GM19328 (cell line): ENCODE measurements around the gene UNC45A.
A peak's percentile ranks its signal among the peaks of the same experiment; 100 is the strongest.

ENCODE experiments used
- ATAC-seq: cut with Tn5 transposase; IDR thresholded peaks from one replicate; pipeline ENCODE4 v1.9.1; 2021; ENCODE audit warnings: mild to moderate bottlenecking, moderate library complexity; ENCODE audit not compliant: unreplicated experiment

The UNC45A gene

DNA sequence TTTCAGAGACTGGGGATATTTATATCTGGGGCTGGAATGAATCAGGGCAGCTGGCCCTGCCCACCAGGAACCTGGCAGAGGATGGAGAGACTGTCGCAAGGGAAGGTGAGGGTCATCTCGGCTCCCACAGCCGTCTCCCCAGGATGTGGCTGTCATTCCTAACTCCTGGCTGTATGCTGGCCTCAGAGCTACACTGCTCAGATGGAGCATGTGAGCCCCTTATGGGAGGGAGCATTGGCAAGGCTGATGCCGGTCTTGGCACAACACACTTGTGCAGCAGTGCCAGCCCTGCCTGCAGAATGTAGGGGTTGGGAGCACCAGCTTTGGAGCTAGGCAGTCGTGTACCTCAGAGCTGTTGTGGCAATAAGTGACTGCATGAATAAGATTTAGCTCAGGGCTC, 24.8 kb downstream of the UNC45A start:
- ATAC-seq: no peak

DNA sequence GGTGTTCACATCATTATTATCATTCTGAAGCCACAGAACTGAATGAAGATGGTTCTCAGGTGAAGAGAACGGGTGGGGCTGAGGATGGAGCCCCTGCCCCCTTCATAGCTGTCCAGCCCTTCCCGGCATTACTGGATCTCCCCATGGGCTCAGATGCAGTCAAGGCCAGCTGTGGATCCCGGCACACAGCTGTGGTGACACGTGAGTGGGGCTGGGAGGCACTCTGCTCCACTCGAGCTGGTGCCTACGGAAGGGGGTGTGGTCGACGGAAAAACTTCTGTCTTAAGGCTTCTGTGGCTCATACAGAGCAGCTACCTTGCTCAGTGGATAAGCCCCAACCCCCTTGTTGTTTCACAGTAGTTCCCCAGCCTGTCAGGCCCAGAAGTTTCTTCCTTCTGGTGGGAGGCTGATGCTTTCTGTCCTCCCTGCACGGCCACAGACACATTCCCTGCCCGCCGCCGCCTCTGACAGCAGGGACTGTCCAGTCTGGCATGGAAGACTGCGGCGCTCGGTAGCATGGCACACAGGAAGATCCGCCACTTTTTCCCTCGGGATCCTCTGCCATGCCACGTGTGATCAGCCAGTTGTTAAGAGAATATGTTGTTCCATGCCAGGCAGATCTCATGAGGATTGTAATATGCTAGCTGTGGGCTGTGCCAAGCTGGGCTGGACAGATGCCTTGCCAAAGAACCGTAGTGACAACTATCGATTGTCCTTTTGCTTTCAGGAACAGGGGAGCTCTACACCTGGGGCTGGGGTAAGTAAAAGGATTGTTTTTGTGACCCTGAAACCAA, 25.4 kb downstream of the UNC45A start:
- no peak for ATAC-seq

DNA sequence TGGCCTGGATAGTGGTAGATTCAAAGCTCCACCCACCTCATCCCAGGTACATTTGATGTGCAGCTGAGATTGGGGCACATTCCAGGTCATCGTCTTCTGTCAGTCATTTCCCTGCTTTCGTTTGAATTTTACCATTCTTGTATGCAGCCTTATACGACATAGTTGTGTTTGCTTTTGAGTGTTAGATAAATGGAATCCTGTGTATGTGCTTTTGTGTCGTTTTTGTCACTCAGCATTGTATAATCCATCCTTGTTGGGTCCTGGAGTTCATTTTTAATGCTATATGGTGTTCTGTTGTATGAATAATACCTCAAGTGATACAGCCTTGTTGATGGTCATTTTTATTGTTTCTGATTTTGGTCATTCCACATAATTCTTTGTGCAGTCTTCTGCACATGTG, 26.9 kb downstream of the UNC45A start:
- ATAC-seq: no peak

DNA sequence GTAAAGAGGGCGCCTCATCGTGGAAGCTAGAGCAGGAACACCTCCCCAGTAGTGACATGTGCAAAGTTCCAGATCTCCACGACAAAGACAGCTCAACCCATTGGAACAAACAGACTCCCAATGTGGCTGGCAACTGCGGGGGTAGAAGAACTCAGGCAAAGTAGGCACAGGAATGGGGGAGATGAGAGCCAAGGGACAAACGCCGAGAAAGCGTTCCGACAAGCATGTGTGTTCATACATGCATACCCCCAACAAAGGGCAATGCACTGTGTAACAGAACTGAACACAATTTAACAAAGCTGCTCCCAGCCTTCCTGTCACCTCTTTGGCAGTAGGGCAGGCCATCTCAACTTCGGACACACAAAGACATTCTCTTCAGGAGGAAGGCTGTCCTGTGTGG, 31.2 kb downstream of the UNC45A start:
- ATAC-seq: no peak

DNA sequence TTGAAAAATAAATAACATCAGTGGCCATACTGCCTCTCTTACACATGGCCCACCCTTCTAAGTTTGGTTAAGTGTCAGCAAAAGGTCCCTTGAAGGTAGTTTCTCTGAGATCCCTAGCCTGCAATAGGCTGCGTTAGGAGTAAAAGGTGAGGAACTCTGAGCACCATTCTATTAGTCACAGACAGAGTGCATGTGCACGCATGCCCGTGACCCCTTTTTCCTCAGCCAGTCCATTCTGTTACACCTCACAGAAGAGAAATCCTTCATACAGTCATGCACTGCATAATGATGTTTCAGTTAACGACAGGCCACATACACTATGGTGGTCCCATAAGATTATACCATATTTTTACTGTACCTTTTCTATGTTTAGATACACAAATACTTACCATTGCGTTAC, 32.1 kb downstream of the UNC45A start:
- no peak for ATAC-seq

DNA sequence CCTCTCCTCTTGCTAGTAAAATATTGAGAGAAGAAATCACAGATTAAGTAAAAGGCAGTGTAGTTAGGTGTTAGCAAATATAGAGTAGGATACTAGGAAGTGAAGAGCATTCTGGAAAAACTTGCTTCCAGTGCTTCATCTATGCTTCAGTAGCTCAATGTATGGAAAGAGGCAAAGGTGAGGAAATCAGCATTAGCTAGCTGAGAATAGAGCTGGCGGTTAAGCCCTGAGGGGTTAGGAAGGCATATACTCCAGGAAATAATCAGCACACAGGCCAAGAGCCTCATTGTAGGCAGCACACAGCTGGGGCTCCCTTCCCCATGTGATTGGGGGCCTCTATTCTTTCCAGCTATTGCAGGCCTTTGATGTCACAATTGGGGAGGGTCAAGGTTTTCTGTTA, 33.3 kb downstream of the UNC45A start:
- ATAC-seq: no peak

DNA sequence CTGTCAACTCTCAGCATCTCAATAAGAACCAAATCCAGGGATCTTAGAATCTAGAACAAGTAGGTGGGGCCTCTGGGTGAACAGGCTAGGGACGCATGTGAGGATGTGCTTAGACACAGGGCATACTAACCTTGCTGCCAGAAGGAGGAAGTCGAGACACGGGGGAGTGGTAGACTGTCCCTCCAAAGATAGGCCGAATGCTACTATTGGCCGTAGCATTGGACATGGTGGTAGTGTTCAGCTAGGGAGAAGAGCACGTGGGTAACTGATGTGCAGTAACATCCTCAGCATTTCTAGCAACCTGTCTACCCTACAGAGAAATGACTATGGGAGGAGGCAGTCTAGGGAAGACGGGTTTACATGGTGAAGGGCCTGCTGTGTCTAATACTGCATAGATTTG, 35.2 kb downstream of the UNC45A start:
- ATAC-seq: no peak

DNA sequence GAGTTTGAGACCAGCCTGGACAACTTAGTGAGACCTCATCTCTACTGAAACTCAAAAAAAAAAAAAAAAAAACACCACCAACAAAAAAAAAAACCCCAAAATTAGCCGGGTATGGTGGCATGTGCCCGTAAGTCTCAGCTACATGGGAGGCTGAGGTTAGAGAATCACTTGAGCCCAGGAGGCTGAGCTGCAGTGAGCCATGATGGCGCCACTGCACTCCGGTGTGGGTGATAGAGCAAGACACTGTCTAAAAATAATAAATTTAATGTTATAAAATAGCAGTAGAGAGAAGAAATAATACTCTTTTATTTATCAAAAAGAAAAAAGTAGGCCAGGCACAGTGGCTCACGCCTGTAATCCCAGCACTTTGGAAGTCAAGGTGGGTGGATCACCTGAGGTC, 37.0 kb downstream of the UNC45A start:
- ATAC-seq: no peak

DNA sequence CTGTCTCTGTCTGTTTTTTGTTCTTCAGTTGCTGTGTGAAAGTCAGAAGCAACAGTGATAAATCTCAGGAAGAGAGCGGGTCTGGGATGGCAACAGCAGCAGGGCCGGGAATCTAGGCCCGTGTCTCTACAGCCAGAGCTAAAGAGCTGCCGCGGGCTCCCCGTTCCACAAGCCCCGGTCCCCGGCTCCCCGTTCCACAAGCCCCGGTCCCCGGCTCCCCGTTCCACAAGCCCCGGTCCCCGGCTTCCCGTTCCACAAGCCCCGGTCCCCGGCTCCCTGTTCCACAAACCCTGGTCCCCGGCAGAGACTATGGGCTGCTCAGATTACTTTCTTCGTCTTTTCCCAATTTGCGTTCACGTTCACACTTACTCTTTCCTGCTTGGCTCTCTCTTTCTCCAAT, 39.1 kb downstream of the UNC45A start:
- no peak for ATAC-seq

DNA sequence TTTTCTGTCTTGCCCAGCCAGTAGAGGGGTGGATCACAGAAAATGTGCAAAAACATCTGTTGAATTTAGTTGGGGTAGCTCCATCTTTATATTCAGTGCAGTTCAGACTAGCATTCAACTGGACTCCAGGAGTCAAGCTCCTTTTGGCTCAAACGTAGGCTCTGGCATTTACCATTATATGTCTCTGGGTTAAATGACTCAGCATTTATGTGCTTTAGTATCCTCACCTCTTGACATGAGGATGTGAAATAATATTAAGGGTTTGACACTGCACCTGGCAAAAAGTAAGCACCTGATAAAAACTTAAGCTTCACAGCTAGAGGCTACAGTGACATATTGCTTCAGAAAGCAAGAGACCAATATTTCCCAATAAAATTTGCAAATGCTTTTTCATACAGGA, 44.5 kb downstream of the UNC45A start:
- no peak for ATAC-seq

DNA sequence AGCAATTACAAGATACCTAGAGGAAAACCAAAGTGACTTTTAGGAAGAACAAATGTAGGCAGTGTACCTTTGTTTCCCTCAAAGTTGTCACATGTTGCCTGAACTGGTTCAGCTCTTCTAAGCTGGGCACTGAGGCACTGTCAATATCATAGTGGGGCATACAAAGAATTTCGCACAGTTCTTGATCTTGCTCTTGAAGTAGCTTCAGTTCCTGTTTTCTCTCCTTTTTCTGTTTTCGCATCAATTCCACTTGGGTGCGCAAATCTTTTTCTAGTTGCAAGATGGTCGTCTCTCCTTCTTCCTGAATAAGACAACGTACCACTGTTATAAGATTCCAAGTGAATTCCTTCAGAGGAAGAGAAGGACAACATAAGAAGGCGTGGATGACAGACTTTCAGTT, 46.6 kb downstream of the UNC45A start:
- peak; percentile 69 for ATAC-seq

DNA sequence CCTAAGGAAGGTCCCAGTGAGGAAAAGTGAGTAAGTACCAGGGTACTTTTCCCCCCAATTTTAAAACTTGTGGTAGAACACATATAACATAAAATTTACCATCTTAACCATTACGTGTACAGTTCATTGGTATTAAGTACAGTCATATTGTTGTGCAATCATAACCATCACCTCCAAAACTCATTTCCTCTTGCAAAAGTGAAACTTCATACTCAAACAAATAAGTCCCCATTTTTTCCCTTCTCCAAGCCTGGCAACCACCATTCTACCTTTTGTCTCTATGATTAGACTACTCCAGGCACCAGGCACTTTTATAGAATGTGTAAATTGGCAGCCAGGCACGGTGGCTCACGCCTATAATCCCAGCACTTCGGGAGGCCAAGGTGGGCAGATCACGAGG, 47.0 kb downstream of the UNC45A start:
- ATAC-seq: no peak

DNA sequence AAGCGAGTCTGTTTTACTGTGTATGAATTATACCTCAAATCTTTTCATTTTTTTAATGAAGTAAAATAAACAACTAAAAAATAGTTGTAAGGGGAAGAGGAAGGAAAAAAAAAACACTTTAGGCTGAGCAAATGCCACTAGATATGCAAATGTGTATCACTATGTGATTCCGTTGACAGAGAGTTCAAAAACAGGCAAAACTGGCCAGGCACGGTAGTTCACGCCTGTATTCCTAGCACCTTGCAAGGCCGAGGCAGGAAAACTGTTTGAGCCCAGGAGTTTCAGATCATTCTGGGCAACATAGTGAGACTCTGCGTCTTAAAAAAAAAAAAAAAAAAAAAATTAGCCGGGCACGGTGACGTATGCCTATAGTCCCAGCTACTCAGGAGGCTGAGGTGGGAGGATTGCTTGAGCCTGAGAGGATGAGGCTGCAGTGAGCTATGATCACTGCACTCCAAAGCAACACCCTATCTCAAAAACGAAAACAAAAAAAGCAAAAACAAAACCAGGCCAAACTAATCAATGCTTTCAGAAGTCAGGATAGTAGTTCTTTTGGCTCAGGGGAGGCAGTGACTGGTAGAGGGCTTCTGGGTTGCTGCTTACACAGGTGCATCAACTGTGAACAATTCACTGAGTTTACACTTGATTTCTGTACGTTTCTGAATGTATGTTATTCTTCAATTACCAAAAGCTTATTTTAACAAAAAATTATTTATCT, 51.9 kb downstream of the UNC45A start:
- peak; percentile 42 for ATAC-seq

DNA sequence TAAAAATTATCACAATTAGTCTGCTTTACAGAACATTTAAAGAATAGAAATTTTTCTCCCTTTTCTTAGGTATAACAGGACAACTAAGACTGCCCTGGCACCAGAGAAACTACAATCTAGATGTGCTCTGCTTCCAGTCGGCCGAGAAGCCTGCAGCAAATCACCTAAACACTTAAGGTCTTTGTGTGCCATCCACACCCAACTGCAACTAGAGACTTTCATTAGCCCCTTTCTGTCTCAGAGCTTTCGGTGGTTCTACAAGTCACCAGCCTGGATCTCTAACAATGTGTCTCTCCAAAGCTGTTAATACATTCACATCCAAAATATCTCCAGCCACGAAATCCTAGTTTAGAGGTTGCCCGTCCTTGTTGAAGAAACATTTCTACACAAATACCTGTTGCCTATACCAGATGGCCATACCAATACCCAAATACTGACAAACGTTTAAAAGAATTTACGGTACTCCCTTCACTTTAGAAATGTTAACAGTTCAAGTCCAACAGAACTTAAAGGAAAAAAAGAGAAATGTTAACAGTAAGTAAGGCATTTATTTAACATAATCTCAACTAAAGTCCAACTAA, 52.6 kb downstream of the UNC45A start:
- ATAC-seq: no peak

DNA sequence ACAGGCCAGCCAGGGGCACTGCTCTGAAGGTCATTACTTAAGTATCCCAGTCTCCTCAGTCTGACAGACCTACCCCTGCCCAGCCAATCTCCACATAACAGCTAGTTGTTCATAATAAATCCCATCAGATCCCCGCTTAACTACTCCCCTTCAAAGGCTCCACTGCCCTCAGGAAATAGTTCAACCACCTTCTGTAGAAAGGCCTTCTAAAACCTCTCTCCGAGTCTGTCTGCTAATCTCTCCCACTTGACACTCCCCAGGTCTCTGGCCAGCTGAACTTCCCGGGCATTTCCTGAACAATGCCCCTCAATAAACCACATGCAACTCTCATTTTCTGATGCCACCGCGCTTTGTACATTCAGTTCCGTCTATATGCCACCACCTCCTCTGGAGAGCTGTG, 53.2 kb downstream of the UNC45A start:
- ATAC-seq: no peak

DNA sequence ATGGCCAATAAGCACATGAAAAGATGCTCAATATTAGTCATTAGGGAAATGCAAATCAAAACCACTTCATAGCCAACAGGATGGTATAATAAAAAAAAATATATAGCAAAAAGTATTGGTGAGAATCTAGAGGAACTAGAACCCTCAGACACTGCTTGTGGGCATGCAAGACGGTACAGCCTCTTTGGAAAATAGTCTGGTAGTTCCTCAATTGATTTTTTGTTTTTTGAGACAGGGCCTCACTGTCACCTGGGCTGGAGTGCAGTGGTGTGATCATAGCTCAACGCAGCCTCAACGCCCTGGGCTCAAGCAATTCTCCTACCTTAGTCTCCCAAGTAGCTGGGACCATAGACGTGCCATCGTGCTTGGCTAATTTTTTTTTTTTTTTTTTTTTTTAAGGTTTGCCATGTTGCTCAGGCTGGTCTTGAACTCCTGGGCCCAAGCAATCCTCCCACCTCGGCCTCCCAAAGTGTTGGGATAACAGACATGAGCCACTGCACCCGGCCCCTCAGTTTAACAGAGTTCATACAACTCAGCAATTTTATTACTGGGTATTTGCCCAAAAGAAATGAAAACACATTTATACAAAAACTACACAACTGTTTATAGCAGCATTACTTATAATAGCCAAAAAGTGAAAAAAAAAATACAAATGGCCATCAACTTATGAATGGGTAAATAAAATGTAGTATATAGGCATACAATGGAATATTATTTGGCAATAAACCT, 54.1 kb downstream of the UNC45A start:
- ATAC-seq: no peak

DNA sequence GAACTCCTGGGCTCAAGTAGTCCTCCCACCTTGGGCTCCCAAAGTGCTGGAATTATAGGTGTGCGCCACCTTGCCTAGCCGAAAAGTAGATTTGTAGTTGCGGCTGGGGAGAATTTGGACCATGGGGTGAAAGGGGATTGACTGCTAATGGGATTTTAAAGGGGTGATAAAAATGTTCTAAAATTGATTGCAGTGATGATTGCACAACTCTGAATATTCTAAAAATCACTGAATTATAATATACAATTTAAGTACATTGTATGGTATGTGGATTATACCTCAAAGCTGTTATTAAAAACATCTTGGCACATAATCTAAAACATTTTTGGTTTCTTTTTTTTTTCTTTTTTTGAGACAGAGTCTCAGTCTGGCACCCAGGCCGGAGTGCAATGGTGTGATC, 55.4 kb downstream of the UNC45A start:
- ATAC-seq: no peak

DNA sequence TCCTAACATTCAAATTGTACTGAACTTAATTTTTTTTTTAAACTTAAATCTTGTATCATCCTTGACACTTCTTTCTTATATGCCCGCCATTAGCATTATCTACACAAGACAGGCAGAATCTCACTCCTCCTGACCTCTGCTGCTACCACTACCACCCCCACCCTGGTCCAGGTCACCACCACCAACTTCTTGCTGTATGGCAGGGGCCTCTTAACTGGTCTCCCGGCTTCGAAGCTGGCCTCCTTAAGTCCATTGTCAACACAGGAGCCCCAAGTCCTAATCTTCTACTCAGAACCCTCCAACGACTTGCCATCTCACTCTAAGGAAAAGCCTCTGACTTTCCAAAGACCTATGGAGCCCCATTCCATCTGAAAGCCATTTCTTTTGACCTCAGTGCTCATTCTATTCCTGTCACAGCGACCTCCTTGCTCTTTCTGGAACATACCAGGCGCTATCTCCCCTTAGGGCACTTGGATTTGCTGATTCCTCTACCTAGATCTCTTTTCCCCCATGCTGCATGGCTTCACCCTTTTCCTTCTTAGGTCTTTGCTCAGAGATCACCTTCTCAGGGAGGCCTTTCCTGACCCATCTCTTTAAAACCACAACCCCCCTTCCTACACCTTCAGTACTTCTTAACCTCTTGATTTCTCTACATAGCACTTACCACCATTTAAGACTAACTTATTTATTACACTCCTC, 56.7 kb downstream of the UNC45A start:
- no peak for ATAC-seq

DNA sequence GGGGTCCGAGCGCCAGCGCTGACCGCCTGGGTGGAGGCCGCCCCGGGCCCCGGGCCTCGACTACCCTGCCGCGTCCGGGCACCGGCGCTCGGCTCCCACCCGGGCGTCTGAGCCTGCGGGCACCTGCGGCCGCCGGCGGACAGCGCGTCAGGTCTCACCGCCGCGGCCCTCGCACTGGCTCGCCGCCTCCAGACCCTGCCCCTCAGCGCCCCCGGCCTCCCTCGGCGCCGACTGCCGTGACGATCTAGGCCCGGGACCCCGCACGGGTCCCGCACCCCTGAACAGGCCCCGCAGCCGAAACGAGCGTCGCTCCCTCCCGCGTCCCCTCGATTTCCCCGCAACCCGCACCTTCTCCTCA, 59.0 kb downstream of the UNC45A start:
- ATAC-seq: peak; percentile 17

DNA sequence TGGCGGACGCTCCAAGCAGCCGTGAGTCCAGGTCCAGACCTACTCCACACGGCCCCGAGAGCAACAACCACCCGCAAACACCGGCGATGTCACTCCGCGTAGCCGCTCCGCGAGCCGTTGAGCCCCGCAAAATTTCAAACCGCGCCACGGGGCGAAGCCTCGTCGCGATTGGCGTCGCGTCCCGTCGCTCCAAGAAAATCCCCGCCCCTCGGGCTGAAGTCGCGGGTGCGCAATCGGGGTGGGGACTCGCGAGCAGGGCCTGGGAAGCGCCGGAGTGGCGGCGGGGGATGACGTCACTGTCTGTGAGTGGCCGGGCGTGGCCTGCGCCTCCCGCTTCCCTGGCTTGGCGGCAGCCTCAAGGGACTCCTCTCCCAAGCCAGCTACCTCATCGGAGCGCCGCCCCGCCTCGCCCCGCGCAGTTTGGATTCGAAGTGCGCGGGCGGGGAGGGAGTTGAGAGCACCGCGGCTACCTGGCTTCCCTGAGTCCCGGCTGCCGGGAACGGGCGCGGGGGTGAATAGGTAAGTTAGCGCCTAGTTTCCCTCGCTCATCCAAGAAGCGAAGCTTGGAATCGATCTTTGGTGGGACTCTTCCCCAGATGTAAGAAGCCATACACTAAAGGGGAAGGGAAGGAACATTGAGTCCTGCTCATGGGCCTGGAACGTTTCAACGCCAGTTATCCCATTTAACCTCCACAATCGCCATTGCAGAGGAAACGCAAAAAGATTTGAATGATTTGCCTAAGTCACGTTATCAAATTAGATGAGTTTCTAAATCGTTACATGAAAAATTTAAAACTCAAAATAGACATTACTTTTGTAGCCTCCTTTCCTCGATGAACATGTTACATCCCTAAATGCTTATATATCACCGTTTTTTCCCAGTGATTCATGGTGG, 59.6 kb downstream of the UNC45A start, which contains the start of gene PRC1:
TSS of gene PRC1 (minus strand) at position 119 of the 895 bp plus-strand sequence. CDS start at position 1, 118 bp downstream.
- ATAC-seq: peak; percentile 95
